B cell (primary cell): ENCODE data around the gene KRTAP2-3. TPM values are rescaled to one million over a fixed set of nuclear protein-coding genes. Genes with fewer than 3 reads are reported as not detected.
"Not testable (repeated sequence)": the region's sequence is repeated elsewhere in the genome, so short reads cannot be mapped to it uniquely, and the experiment has no call there.

Experiments
- ATAC-seq: fragments of 200-7000 bp; cut with Tn5 transposase; one replicate; pipeline ENCODE4 v1.10.0; 2021; ENCODE audit warnings: low read depth, mild to moderate bottlenecking, moderate number of reproducible peaks, moderate library complexity
- CTCF ChIA-PET: fragments of 350-600 bp; sonication (Branson Sonifier 250); formaldehyde crosslinking; loops from one replicate; lab custom pipeline; 2021; ENCODE audit warnings: antibody characterized with exemption, inconsistent platforms; lab: Charles Lee
- POLR2A ChIA-PET: fragments of 350-600 bp; sonication (Branson Sonifier 250); formaldehyde crosslinking; loops from one replicate; lab custom pipeline; 2021; ENCODE audit warnings: antibody characterized with exemption; lab: Charles Lee
- DNase-seq: peaks from one replicate; pipeline ENCODE4 v3.0.0; 2013
- H2AFZ ChIP-seq: 2 replicates; pipeline ENCODE4 v1.6.1; 2012; ENCODE audit warnings: mild to moderate bottlenecking, low read depth, low read length; ENCODE audit not compliant: insufficient read depth, poor library complexity, severe bottlenecking
- H3K27ac ChIP-seq, 2 donors: 1 replicate in 1 of 2; 2 replicates in 1 of 2; pipeline ENCODE4 v1.5.1; 2012 to 2013; ENCODE audit warnings: low read length in 2 of 2, mild to moderate bottlenecking in 2 of 2, moderate library complexity in 1 of 2
- H3K27me3 ChIP-seq, 4 experiments: fragments of 200-600 bp in 1 of 4; sonication (generic) in 1 of 4; replicated peaks in 1 of 4; 1 replicate in 2 of 4; 2 replicates in 2 of 4; pipeline versions ENCODE4 v1.6.1 to v1.7.0; 2013 to 2016; ENCODE audit warnings: low read length in 3 of 4, mild to moderate bottlenecking in 2 of 4, mixed read lengths in 1 of 4, moderate library complexity in 1 of 4; ENCODE audit not compliant: insufficient read depth in 4 of 4, control insufficient read depth in 3 of 4; ENCODE audit errors: control extremely low read depth in 1 of 4
- H3K36me3 ChIP-seq, 2 experiments: replicated peaks in 1 of 2; 1 replicate in 1 of 2; 2 replicates in 1 of 2; pipeline versions ENCODE4 v1.6.1 to v1.7.1; 2013; ENCODE audit warnings: low read length in 1 of 2; ENCODE audit not compliant: insufficient read depth in 2 of 2, control insufficient read depth in 1 of 2; ENCODE audit errors: control extremely low read depth in 1 of 2, extremely low read depth in 1 of 2
- H3K4me1 ChIP-seq, 2 donors: fragments of 200-600 bp in 1 of 2; sonication (generic) in 1 of 2; 1 replicate in 1 of 2; 2 replicates in 1 of 2; pipeline versions ENCODE4 v1.5.1 to v1.6.1; 2013 to 2017; ENCODE audit warnings: low read length in 2 of 2; ENCODE audit not compliant: control insufficient read depth in 2 of 2, insufficient read depth in 2 of 2
- H3K4me2 ChIP-seq: replicated peaks from 2 replicates; pipeline ENCODE3; 2012; ENCODE audit warnings: mild to moderate bottlenecking, low read depth, low read length; ENCODE audit not compliant: poor library complexity, severe bottlenecking
- H3K4me3 ChIP-seq, 5 experiments: fragments of 200-600 bp in 1 of 5; sonication (generic) in 1 of 5; 1 replicate in 3 of 5; 2 replicates in 2 of 5; pipeline versions ENCODE4 v1.5.1 to v1.7.0; 2011 to 2016; ENCODE audit warnings: low read length in 4 of 5, mild to moderate bottlenecking in 4 of 5, low read depth in 2 of 5, control low read depth in 1 of 5, moderate library complexity in 1 of 5; ENCODE audit not compliant: insufficient read depth in 1 of 5; ENCODE audit errors: control extremely low read depth in 1 of 5, extremely low read depth in 1 of 5
- H3K79me2 ChIP-seq: fragments of 200-600 bp; sonication (generic); one replicate; pipeline ENCODE4 v1.6.0; 2016; ENCODE audit warnings: low read length; ENCODE audit not compliant: control insufficient read depth, insufficient read depth
- H3K9ac ChIP-seq: fragments of 200-600 bp; sonication (generic); 2 replicates; pipeline ENCODE4 v1.6.1; 2017; ENCODE audit warnings: mild to moderate bottlenecking, low read length, moderate library complexity
- H3K9me3 ChIP-seq, 3 donors: one replicate each; pipeline versions ENCODE4 v1.6.1 to v1.7.1; 2013; ENCODE audit warnings: low read length in 2 of 3; ENCODE audit not compliant: control insufficient read depth in 2 of 3, insufficient read depth in 1 of 3; ENCODE audit errors: control extremely low read depth in 1 of 3
- H4K20me1 ChIP-seq: 2 replicates; pipeline ENCODE4 v1.6.0; 2012; ENCODE audit warnings: mild to moderate bottlenecking, low read length; ENCODE audit not compliant: insufficient read depth, control insufficient read depth, poor library complexity, severe bottlenecking
- H3K27ac Mint-ChIP-seq: one replicate; pipeline ENCODE4 v1.8.0; 2021; ENCODE audit warnings: mixed read lengths
- H3K27me3 Mint-ChIP-seq: one replicate; pipeline ENCODE4 v1.8.0; 2021; ENCODE audit warnings: mixed read lengths
- H3K4me1 Mint-ChIP-seq: one replicate; pipeline ENCODE4 v1.8.0; 2021; ENCODE audit warnings: mixed read lengths
- H3K4me3 Mint-ChIP-seq: one replicate; pipeline ENCODE4 v1.8.0; 2021; ENCODE audit warnings: mixed read lengths
- H3K9me3 Mint-ChIP-seq: one replicate; pipeline ENCODE4 v1.8.0; 2022; ENCODE audit warnings: mixed read lengths; ENCODE audit not compliant: insufficient read depth
- CTCF ChIP-seq: fragments of 200-600 bp; IDR thresholded peaks from one replicate; pipeline ENCODE4 v1.8.0; 2022; ENCODE audit warnings: antibody characterized with exemption, mild to moderate bottlenecking
- EZH2 ChIP-seq: IDR thresholded peaks from 2 replicates; pipeline ENCODE4 v1.6.1; 2012; ENCODE audit warnings: borderline replicate concordance, low read depth, mild to moderate bottlenecking, moderate library complexity, low read length; ENCODE audit not compliant: insufficient read depth, poor library complexity, severe bottlenecking
- WGBS: methylation state at CpG from one replicate; pipeline ENCODE4 v1.1.5; 2013; ENCODE audit warnings: missing lambda C conversion rate; ENCODE audit not compliant: insufficient coverage; 5-methylcytosine and 5-hydroxymethylcytosine counted together
- intact Hi-C: fragments of 100-400 bp; cut with micrococcal nuclease; formaldehyde crosslinking; loops from one replicate; pipeline ENCODE4 v1.10.0; 2022
- polyA plus RNA-seq: library from polyadenylated mRNA; depleted of rRNA; stranded (reverse); fragments of >200 nt; gene quantifications from 2 replicates; pipeline ENCODE4 v1.2.3, GENCODE V29; 2012
- total RNA-seq, 2 donors: library from RNA; stranded (reverse); fragments of 120-200 nt in 1 of 2; gene quantifications; 1 replicate in 1 of 2; 2 replicates in 1 of 2; pipeline versions ENCODE4 v1.2.3 to v1.2.4, GENCODE V29; 2013 to 2022

KRTAP2-3 gene
- total and polyA plus RNA-seq, 2 donors (not counting 1 experiment from before 2014, with no cell fraction given), result not detected

GRCh38 chr17:41098042-41098441 lies 38.1 kb upstream of the KRTAP2-3 start, which contains the start of gene KRTAP4-8:
Gene KRTAP4-8, minus strand, starts transcription at chr17:41098142. Its CDS starts 58 bp downstream, at chr17:41098084.
- ATAC-seq, result no peak
- Histone ChIP-seq H3K36me3 (no peaks in the 10 kb centered on the region), H3K4me1 (peaks cover 4 to 7% of the 10 kb centered on the region in 2 donors), H3K4me3 (no peak within 1 kb of the TSS), H3K27ac (no peak within 1 kb of the TSS), H2AFZ (no peak within 1 kb of the TSS), H3K9ac (no peak within 1 kb of the TSS), H3K9me3 (peaks cover 0 to 15% (median 0%) of the 10 kb centered on the region in 3 donors), H3K27me3 (peaks cover 0 to 5% (median 0%) of the 10 kb centered on the region in 4 experiments), H3K4me2 (no peak within 1 kb of the TSS), H3K79me2 (no peaks in the 10 kb centered on the region), H4K20me1 (no peaks in the 10 kb centered on the region)
- DNase-seq, result no peak
- peaks cover 31% of the 10 kb centered on the region for H3K27me3 Mint-ChIP-seq
- peaks cover 1% of the 10 kb centered on the region for H3K9me3 Mint-ChIP-seq
- WGBS, result 100% methylated on average over 1 of the region's 4 CpGs
- intact Hi-C loops, result no loop called here
- POLR2A ChIA-PET, result no interaction called here
- TF ChIP-seq CTCF (no peak), EZH2 (no peak)
- H3K4me3 Mint-ChIP-seq, result no peak within 1 kb of the TSS
- H3K4me1 Mint-ChIP-seq, result peaks cover 8% of the 10 kb centered on the region
- CTCF ChIA-PET, result no interaction called here
- H3K27ac Mint-ChIP-seq, result no peak within 1 kb of the TSS

GRCh38 chr17:41096055-41096454 lies 36.1 kb upstream of the KRTAP2-3 start:
- CTCF ChIA-PET, result no interaction called here
- Mint-ChIP-seq H3K4me1 (peaks cover 8% of the 10 kb centered on the region), H3K9me3 (peaks cover 2% of the 10 kb centered on the region), H3K27ac (no peak overlapping the region), H3K27me3 (peaks cover 29% of the 10 kb centered on the region), H3K4me3 (no peak overlapping the region)
- Histone ChIP-seq H3K27me3 (peaks cover 0 to 5% (median 0%) of the 10 kb centered on the region in 4 experiments), H3K9me3 (peaks cover 0 to 11% (median 0%) of the 10 kb centered on the region in 3 donors), H3K79me2 (no peaks in the 10 kb centered on the region), H4K20me1 (no peaks in the 10 kb centered on the region), H3K4me3 (no peak overlapping the region), H3K4me1 (peaks cover 4 to 7% of the 10 kb centered on the region in 2 donors), H3K4me2 (no peak overlapping the region), H3K36me3 (no peaks in the 10 kb centered on the region), H3K27ac (no peak overlapping the region), H2AFZ (no peak overlapping the region), H3K9ac (no peak overlapping the region)
- DNase-seq (no peak), ATAC-seq (no peak)
- WGBS, result 88% methylated on average over 5 of the region's 7 CpGs
- intact Hi-C loops, result no loop called here
- POLR2A ChIA-PET, result no interaction called here
- no peak for TF ChIP-seq CTCF
- TF ChIP-seq EZH2, result no peak

GRCh38 chr17:41088760-41089352 lies 28.9 kb upstream of the KRTAP2-3 start:
- H3K4me1 Mint-ChIP-seq, H3K4me1 ChIP-seq, POLR2A ChIA-PET, DNase-seq, ATAC-seq, H3K9me3 ChIP-seq, H3K36me3 ChIP-seq, CTCF ChIA-PET, H4K20me1 ChIP-seq, H3K79me2 ChIP-seq, H2AFZ ChIP-seq, H3K9me3 Mint-ChIP-seq, H3K4me2 ChIP-seq, H3K27me3 ChIP-seq, H3K27ac Mint-ChIP-seq, H3K4me3 ChIP-seq, H3K27ac ChIP-seq, H3K9ac ChIP-seq, H3K4me3 Mint-ChIP-seq, intact Hi-C loops: not testable (repeated sequence)
- peaks cover 16% of the 10 kb centered on the region for H3K27me3 Mint-ChIP-seq
- 57% methylated on average over 1 of the region's 4 CpGs for WGBS
